HT-29 (cell line): Measurements from ENCODE around the gene PTK7. TPM values are rescaled to one million over a fixed set of nuclear protein-coding genes. Genes with fewer than 3 reads are reported as not detected.
A peak's percentile ranks its signal among the peaks of the same experiment; 100 is the strongest.
"Not testable (repeated sequence)": the region's sequence is repeated elsewhere in the genome, so short reads cannot be mapped to it uniquely, and the experiment has no call there.

Experiments
- DNase-seq: peaks from one replicate; pipeline ENCODE4 v3.0.0-alpha.2; 2015; ENCODE audit warnings: low spot score
- total RNA-seq: library from RNA; depleted of rRNA; stranded (reverse); fragments of >200 nt; shearing (Covaris generic); gene quantifications from 2 replicates; pipeline ENCODE4 v1.2.3, GENCODE V29; 2014; rRNA removed

Gene PTK7
- total RNA-seq = 48.0 and 56.3 TPM in 2 replicates

GRCh38 chr6:43075670-43076463, at the start of gene PTK7:
PTK7 (plus strand) TSS chr6:43076314; CDS start chr6:43076489, 175 bp downstream.
- peak; percentile 39 for DNase-seq

GRCh38 chr6:43026365-43026764, 49.7 kb upstream of the PTK7 start:
- DNase-seq = no peak

GRCh38 chr6:43029120-43029519, 47.0 kb upstream of the PTK7 start:
- DNase-seq = no peak

GRCh38 chr6:43032326-43032725, 43.8 kb upstream of the PTK7 start:
- no peak for DNase-seq

- no peak for DNase-seq
These were observed 42.5 kb upstream of the PTK7 start for GRCh38 chr6:43033496-43034189.

- DNase-seq = no peak
These were observed 42.0 kb upstream of the PTK7 start for GRCh38 chr6:43034190-43034525.

- no peak for DNase-seq
These were observed 40.5 kb upstream of the PTK7 start for GRCh38 chr6:43035495-43036194.

GRCh38 chr6:43036712-43037111, 39.4 kb upstream of the PTK7 start:
- DNase-seq = no peak

- no peak for DNase-seq
These were observed 38.9 kb upstream of the PTK7 start for GRCh38 chr6:43037197-43037596.

GRCh38 chr6:43037706-43038105, 38.4 kb upstream of the PTK7 start:
- no peak for DNase-seq

GRCh38 chr6:43038727-43039126, 37.4 kb upstream of the PTK7 start:
- no peak for DNase-seq

- DNase-seq = no peak
These were observed 35.4 kb upstream of the PTK7 start for GRCh38 chr6:43040542-43041257.

- not testable (repeated sequence) for DNase-seq
These were observed 34.6 kb upstream of the PTK7 start for GRCh38 chr6:43041475-43041874.

- DNase-seq = no peak
These were observed 32.8 kb upstream of the PTK7 start for GRCh38 chr6:43043310-43043709.

- no peak for DNase-seq
These were observed 30.7 kb upstream of the PTK7 start for GRCh38 chr6:43045371-43045930.

- no peak for DNase-seq
These were observed 28.1 kb upstream of the PTK7 start for GRCh38 chr6:43047998-43048397.

GRCh38 chr6:43050981-43051380, 25.1 kb upstream of the PTK7 start:
- DNase-seq = no peak

GRCh38 chr6:43052225-43052841, 23.8 kb upstream of the PTK7 start:
- DNase-seq = no peak

GRCh38 chr6:43052842-43053544, 23.1 kb upstream of the PTK7 start:
- DNase-seq = peak; percentile 27

GRCh38 chr6:43053545-43054205, 22.4 kb upstream of the PTK7 start, which contains the start of gene CUL7:
CUL7 (minus strand) TSS chr6:43053851; CDS start chr6:43052788, 1,063 bp downstream.
- DNase-seq = peak; percentile 96
